ENCODE data around the gene PDS5A.

PDS5A gene

DNA sequence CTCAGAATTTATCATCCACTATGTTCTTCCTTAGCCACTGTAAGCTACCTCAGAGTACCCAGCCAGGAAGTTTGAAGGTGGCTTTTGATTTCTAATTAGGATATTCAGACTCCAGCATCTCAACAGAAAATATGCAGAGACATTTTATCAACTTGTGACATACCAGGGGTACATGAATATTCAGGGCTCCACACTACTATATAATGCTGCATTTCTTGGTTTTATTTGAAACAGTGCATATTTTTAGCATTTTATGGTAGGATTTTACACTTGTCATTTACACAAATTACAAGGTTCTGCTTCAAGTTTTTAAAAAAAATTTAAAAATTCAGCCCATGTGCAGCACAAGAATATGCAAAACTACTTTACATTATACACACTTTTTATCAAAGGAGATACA is 155.0 kb downstream of the PDS5A start:
- Histone ChIP-seq H3K9me3 (ENCODE audit: insufficient read depth, low read depth, low read length) (no peaks in the 10 kb centered on the region), H2BK5ac (ENCODE audit: low read depth, low read length, poor library complexity) (no peak overlapping the region), H3K23ac (ENCODE audit: low read length) (no peak overlapping the region)

DNA sequence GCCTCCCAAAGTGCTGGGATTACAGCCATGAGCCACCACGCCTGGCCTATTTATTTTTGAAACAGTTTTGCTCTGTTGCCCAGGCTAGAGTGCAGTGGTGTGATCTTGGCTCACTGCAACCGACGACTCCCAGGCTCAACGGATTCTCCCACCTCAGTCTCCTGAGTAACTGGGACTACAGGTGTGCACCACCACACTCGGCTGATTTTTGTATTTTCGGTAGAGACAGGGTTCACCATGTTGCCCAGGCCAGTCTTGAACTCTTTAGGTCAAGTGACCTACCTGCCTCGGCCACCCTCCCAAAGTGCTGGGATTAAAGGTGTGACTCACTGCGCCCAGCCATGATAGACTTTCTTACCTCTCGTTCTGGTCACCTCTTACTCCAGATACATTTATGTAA is 155.8 kb downstream of the PDS5A start:
- Histone ChIP-seq H2BK5ac (ENCODE audit: low read depth, low read length, poor library complexity) (no peak overlapping the region), H3K9ac (ENCODE audit: low read length) (no peak overlapping the region), H3K79me1 (ENCODE audit: low read length) (no peaks in the 10 kb centered on the region), H3K14ac (ENCODE audit: low read length) (no peak overlapping the region), H3K27me3 (ENCODE audit: insufficient read depth, low read length) (no peaks in the 10 kb centered on the region), H3K23ac (ENCODE audit: low read length) (no peak overlapping the region), H2AFZ (ENCODE audit: insufficient read depth, low read length, poor library complexity) (no peak overlapping the region), H3K18ac (ENCODE audit: low read length) (no peak overlapping the region), H4K8ac (ENCODE audit: low read depth, low read length) (no peak overlapping the region), H3K79me2 (ENCODE audit: control insufficient read depth, insufficient read depth, low read length, poor library complexity) (no peaks in the 10 kb centered on the region), H3K27ac (ENCODE audit: low read depth, low read length) (no peak overlapping the region), H3K4me2 (ENCODE audit: low read length) (no peak overlapping the region), H4K91ac (ENCODE audit: low read depth, low read length) (no peak overlapping the region), H3K4me3 (ENCODE audit: low read depth, low read length) (no peak overlapping the region), H3K36me3 (ENCODE audit: control insufficient read depth in 1 of 2, insufficient read depth in 2 of 2, low read length in 2 of 2) (peaks cover 3 to 11% of the 10 kb centered on the region in 2 experiments), H4K12ac (ENCODE audit: low read depth, low read length) (no peak overlapping the region), H2BK120ac (ENCODE audit: insufficient read depth, low read length, poor library complexity) (no peak overlapping the region), H3K4ac (ENCODE audit: low read depth, low read length) (no peak overlapping the region), H2BK12ac (ENCODE audit: low read length) (no peak overlapping the region), H2AK5ac (ENCODE audit: low read length) (no peak overlapping the region), H3K4me1 (ENCODE audit: control insufficient read depth in 1 of 2, insufficient read depth in 2 of 2, low read length in 2 of 2) (peaks cover 0 to 2% of the 10 kb centered on the region in 2 experiments), H3K9me3 (ENCODE audit: insufficient read depth, low read depth, low read length) (no peaks in the 10 kb centered on the region)
- WGBS (ENCODE audit: extremely low coverage, insufficient coverage, insufficient read length), result no CpG with 5 or more reads among the region's 9 CpGs
- DNase-seq, result no peak

More for the DNA sequence above, 155.0 kb downstream of the PDS5A start:
- no peak overlapping the region for H4K12ac ChIP-seq (ENCODE audit: low read depth, low read length)
- H3K4ac ChIP-seq (ENCODE audit: low read depth, low read length), result no peak overlapping the region
- H3K36me3 ChIP-seq (ENCODE audit: control insufficient read depth in 1 of 2, insufficient read depth in 2 of 2, low read length in 2 of 2), result peaks cover 6 to 13% of the 10 kb centered on the region in 2 experiments
- DNase-seq, result no peak
- H3K79me2 ChIP-seq (ENCODE audit: control insufficient read depth, insufficient read depth, low read length, poor library complexity), result no peaks in the 10 kb centered on the region
- H3K4me3 ChIP-seq (ENCODE audit: low read depth, low read length), result no peak overlapping the region
- H3K4me1 ChIP-seq (ENCODE audit: control insufficient read depth in 1 of 2, insufficient read depth in 2 of 2, low read length in 2 of 2), result peaks cover 0 to 2% of the 10 kb centered on the region in 2 experiments
- H4K91ac ChIP-seq (ENCODE audit: low read depth, low read length), result no peak overlapping the region
- no peak overlapping the region for H3K18ac ChIP-seq (ENCODE audit: low read length)
- no peaks in the 10 kb centered on the region for H3K27me3 ChIP-seq (ENCODE audit: insufficient read depth, low read length)
- no peak overlapping the region for H2AK5ac ChIP-seq (ENCODE audit: low read length)
- H4K8ac ChIP-seq (ENCODE audit: low read depth, low read length), result no peak overlapping the region
- no peak overlapping the region for H3K14ac ChIP-seq (ENCODE audit: low read length)
- no peaks in the 10 kb centered on the region for H3K79me1 ChIP-seq (ENCODE audit: low read length)
- H3K27ac ChIP-seq (ENCODE audit: low read depth, low read length), result no peak overlapping the region
- no peak overlapping the region for H2BK120ac ChIP-seq (ENCODE audit: insufficient read depth, low read length, poor library complexity)
- no peak overlapping the region for H3K4me2 ChIP-seq (ENCODE audit: low read length)
- H2AFZ ChIP-seq (ENCODE audit: insufficient read depth, low read length, poor library complexity), result no peak overlapping the region
- H3K9ac ChIP-seq (ENCODE audit: low read length), result no peak overlapping the region
- H2BK12ac ChIP-seq (ENCODE audit: low read length), result no peak overlapping the region

DNA sequence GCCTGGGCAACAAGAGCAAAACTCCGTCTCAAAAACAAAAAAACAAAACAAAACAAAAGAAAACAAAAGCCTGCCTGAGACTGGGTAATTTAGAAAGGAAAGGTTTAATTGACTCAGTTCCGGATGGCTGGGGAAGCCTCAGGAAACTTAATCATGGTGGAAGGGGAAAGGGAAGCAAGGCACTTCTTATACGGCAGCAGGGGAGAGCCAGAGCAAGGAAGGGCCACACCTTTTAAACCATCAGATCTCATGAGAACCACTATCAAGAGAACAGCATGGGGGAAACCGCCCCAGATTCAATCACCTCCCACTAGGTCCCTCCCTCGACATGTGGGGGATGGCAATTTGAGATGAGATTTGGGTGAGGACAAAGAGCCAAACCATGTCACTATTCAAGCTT is 157.5 kb downstream of the PDS5A start:
- no peak overlapping the region for H2AFZ ChIP-seq (ENCODE audit: insufficient read depth, low read length, poor library complexity)
- H3K79me2 ChIP-seq (ENCODE audit: control insufficient read depth, insufficient read depth, low read length, poor library complexity), result no peaks in the 10 kb centered on the region
- no peak overlapping the region for H4K12ac ChIP-seq (ENCODE audit: low read depth, low read length)
- H3K27ac ChIP-seq (ENCODE audit: low read depth, low read length), result no peak overlapping the region
- no peak overlapping the region for H4K91ac ChIP-seq (ENCODE audit: low read depth, low read length)
- no peak for DNase-seq
- no peak overlapping the region for H3K23ac ChIP-seq (ENCODE audit: low read length)
- peaks cover 0 to 11% of the 10 kb centered on the region in 2 experiments for H3K36me3 ChIP-seq (ENCODE audit: control insufficient read depth in 1 of 2, insufficient read depth in 2 of 2, low read length in 2 of 2)
- no peak overlapping the region for H3K4ac ChIP-seq (ENCODE audit: low read depth, low read length)
- no peak overlapping the region for H3K4me3 ChIP-seq (ENCODE audit: low read depth, low read length)
- H4K8ac ChIP-seq (ENCODE audit: low read depth, low read length), result no peak overlapping the region
- H3K79me1 ChIP-seq (ENCODE audit: low read length), result no peaks in the 10 kb centered on the region
- H2BK120ac ChIP-seq (ENCODE audit: insufficient read depth, low read length, poor library complexity), result no peak overlapping the region
- H2AK5ac ChIP-seq (ENCODE audit: low read length), result no peak overlapping the region
- no CpG with 5 or more reads among the region's 5 CpGs for WGBS (ENCODE audit: extremely low coverage, insufficient coverage, insufficient read length)
- H2BK12ac ChIP-seq (ENCODE audit: low read length), result no peak overlapping the region
- H3K4me2 ChIP-seq (ENCODE audit: low read length), result no peak overlapping the region
- H3K9ac ChIP-seq (ENCODE audit: low read length), result no peak overlapping the region
- H2BK5ac ChIP-seq (ENCODE audit: low read depth, low read length, poor library complexity), result no peak overlapping the region
- no peaks in the 10 kb centered on the region for H3K4me1 ChIP-seq (ENCODE audit: control insufficient read depth in 1 of 2, insufficient read depth in 2 of 2, low read length in 2 of 2)
- no peak overlapping the region for H3K14ac ChIP-seq (ENCODE audit: low read length)
- H3K27me3 ChIP-seq (ENCODE audit: insufficient read depth, low read length), result no peaks in the 10 kb centered on the region
- H3K18ac ChIP-seq (ENCODE audit: low read length), result no peak overlapping the region
- H3K9me3 ChIP-seq (ENCODE audit: insufficient read depth, low read depth, low read length), result no peaks in the 10 kb centered on the region

- Histone ChIP-seq H3K23ac (ENCODE audit: low read length) (no peak overlapping the region), H3K27ac (ENCODE audit: low read depth, low read length) (no peak overlapping the region), H3K79me2 (ENCODE audit: control insufficient read depth, insufficient read depth, low read length, poor library complexity) (no peaks in the 10 kb centered on the region), H3K36me3 (ENCODE audit: control insufficient read depth in 1 of 2, insufficient read depth in 2 of 2, low read length in 2 of 2) (peaks cover 0 to 9% of the 10 kb centered on the region in 2 experiments), H3K9ac (ENCODE audit: low read length) (no peak overlapping the region), H3K4me3 (ENCODE audit: low read depth, low read length) (no peak overlapping the region), H3K27me3 (ENCODE audit: insufficient read depth, low read length) (no peaks in the 10 kb centered on the region), H4K8ac (ENCODE audit: low read depth, low read length) (no peak overlapping the region), H3K4ac (ENCODE audit: low read depth, low read length) (no peak overlapping the region), H2AK5ac (ENCODE audit: low read length) (no peak overlapping the region), H3K4me1 (ENCODE audit: control insufficient read depth in 1 of 2, insufficient read depth in 2 of 2, low read length in 2 of 2) (peaks cover 0 to 3% of the 10 kb centered on the region in 2 experiments), H3K9me3 (ENCODE audit: insufficient read depth, low read depth, low read length) (peaks cover 8% of the 10 kb centered on the region), H2AFZ (ENCODE audit: insufficient read depth, low read length, poor library complexity) (no peak overlapping the region), H2BK120ac (ENCODE audit: insufficient read depth, low read length, poor library complexity) (no peak overlapping the region), H3K14ac (ENCODE audit: low read length) (no peak overlapping the region), H4K12ac (ENCODE audit: low read depth, low read length) (no peak overlapping the region), H3K18ac (ENCODE audit: low read length) (no peak overlapping the region), H2BK12ac (ENCODE audit: low read length) (no peak overlapping the region), H4K91ac (ENCODE audit: low read depth, low read length) (no peak overlapping the region), H3K79me1 (ENCODE audit: low read length) (no peaks in the 10 kb centered on the region), H2BK5ac (ENCODE audit: low read depth, low read length, poor library complexity) (no peak overlapping the region), H3K4me2 (ENCODE audit: low read length) (no peak overlapping the region)
- no CpG with 5 or more reads among the region's 5 CpGs for WGBS (ENCODE audit: extremely low coverage, insufficient coverage, insufficient read length)
- no peak for DNase-seq
These were observed 159.1 kb downstream of the PDS5A start for GRCh38 chr4:39818646-39819045.
